PC-9 (cell line): ENCODE measurements around the gene KCNH6.

Experiments
- CTCF ChIP-seq: fragments of 200-600 bp; sonication (generic); conservative IDR thresholded peaks from 2 replicates; pipeline ENCODE4 v1.6.1; 2017; ENCODE audit warnings: mixed run types, antibody characterized with exemption, mild to moderate bottlenecking, moderate library complexity
- EZH2 ChIP-seq: fragments of 200-600 bp; sonication (generic); IDR thresholded peaks from 2 replicates; pipeline ENCODE4 v1.8.0; 2017; ENCODE audit warnings: antibody characterized with exemption, low read depth

GRCh38 chr17:63497708-63498483 lies 25.3 kb upstream of the KCNH6 start:
- TF ChIP-seq CTCF, result no peak; the same call in 1 of the 2 replicates
- TF ChIP-seq EZH2, result no peak
